ENCODE data around the gene ERBB4.

ERBB4 gene

DNA sequence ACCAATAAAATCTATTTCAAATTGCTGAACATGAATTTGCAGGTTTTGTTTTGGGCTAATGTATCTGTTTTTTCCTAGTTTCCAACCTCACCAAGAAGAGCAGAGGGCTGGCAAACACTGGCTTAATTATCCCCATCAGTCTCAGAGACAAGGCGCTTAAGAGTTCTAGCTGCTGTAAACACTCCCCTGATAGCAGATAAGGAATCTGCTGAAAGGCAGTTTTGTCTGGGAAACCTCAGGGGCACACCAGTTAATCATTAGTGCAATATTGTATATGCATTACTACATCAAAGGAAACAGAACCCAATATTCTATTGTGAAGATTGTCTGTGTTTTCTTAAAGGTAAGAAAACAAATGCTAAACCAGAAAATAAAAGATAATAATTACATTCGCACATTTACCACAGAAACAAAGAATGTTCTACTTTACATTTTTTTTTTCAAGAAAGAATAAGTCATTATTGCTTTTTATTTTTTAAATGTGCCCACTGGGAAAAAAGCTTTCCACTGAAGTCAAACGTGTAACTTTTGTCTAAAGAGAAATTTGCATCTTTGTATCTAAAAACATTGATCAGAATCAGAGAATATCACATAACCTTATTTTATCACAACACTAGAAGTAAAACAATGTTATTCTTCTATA lies 179.1 kb downstream of the ERBB4 start:
- no peak for DNase-seq

DNA sequence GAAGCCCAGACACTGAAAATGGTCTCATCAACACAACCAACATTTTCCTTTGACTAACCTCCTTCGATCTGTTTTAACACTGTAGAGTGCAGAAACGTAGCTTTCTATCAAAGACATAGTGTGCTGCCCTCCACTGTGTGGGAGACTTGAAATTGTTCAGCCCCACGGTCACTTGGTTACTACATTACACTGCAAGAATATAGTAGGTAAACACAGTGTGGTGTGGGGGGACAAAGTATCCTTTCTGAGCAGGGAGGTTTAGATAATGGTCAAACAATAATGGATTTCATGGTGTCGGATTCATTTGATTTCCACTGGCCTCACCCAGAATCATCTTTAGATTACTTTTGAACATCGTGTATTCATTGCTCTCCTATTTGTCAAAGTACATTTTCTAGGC lies 181.0 kb downstream of the ERBB4 start:
- no peak for DNase-seq

- no peak for DNase-seq
Measured at GRCh38 chr2:212354382-212354781, 184.2 kb downstream of the ERBB4 start.

DNA sequence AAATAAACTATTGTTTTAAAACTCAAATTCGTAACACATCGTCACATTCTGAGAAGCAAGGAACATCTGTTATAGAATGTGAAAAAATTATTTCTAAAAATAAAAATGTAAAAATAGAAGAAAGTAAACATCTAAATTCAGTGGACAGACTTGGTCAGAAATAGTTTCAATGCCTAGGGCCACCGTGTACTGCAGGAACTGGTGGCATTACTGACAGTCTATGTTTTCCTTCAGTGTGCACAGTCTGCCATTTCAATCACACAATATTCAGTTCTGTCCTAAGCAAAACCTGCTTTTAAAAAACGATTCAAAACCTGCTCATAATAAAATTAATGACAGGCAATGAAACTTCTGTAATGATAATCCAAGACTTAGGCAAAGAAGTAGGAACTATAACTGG lies 190.1 kb downstream of the ERBB4 start:
- no peak for DNase-seq

GRCh38 chr2:212346865-212347264 lies 191.7 kb downstream of the ERBB4 start:
- DNase-seq: no peak

DNA sequence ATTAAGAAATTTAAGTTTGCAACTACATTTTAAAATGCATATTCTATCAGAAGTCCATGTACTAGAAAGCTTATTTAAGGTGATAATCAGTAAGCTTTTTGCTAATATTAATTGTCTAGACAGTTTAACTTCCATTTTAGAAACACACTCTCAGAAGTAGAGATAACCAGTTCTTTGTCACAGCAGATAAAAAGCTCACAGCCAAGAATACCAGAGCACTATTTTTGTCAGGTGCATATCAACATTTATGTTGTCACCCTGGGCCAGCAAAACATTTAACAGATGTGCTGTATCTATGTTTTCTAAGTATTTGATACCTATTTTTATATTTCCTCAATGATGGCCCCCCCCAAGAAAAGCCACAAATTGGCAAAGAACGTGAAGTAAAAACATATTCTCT lies 192.6 kb downstream of the ERBB4 start:
- no peak for DNase-seq

- no peak for DNase-seq
Measured at GRCh38 chr2:212344131-212344530, 194.5 kb downstream of the ERBB4 start.

DNA sequence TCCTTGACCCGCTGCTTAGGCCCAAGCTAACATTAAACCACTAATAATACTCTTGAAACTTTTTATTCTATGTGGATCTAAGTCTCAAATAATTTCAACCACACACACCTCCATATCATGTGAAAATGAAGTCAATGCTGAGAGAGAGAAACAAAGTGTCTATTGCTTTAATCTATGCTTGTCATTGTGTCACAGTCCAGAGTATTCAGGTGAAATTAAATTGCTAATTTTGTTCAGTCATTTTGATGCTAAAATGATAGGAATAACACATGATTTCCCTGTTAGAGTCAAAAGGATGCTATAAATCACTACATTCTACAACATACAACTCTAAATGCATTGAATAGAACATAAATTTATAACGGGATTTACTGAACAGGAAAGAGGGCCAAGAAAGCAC lies 195.4 kb downstream of the ERBB4 start:
- no peak for DNase-seq

DNA sequence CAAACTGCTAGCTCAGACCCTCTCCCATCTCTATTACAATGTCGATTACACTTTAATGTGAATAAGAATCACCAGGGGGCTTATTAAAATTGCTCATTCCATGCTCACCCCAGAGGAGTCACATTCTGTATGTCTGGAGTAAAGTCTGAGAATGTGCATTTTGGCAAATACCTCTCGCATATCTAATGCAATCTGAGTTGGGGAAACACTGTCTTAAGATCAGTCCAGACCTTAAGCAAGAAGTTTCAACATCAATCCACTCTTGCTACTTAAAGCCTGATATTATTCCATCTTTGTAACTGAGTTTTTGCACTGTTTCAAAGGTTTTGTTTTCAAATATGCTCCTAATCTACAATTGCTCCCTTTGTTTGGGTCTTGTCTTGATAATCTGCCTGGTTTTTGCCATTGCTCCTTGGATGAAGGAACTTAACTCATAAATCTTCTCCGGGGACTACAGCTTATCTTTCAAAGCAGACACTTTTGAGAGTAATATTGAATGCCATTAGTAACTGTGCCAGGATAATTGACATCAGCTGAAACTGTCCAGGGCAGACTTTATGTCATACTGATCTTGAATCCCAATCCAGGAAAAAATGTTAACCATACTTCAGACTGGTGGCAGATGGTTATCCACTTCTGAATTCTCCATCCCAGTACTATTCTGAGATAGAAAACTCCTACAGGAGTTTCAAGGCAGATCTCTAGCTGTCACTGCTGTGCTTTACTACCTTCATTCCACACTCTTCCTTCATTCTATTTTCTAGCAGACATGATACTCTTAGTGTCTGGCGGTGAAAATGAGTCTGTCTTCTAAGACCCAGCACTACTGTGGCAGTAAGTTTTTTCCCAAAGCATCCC lies 200.9 kb downstream of the ERBB4 start:
- DNase-seq: no peak

DNA sequence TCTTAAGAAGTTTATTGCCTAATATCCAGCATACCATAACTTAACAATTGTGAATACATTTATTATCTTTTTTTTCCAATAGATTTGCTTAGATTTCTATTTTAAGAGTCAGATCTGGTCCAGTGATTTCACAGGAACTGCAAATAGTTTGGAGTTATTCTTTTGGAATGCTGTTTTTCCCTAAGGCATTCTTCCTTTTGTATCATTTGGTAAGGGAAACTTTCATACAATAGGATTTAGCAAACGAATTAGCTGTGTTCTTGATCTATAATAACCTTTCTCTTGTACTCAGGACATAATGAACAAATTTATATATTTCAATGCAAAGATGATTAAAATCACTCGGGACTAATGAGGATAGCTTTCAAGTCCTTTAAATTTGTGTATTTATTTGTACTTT lies 201.6 kb downstream of the ERBB4 start:
- no peak for DNase-seq

DNA sequence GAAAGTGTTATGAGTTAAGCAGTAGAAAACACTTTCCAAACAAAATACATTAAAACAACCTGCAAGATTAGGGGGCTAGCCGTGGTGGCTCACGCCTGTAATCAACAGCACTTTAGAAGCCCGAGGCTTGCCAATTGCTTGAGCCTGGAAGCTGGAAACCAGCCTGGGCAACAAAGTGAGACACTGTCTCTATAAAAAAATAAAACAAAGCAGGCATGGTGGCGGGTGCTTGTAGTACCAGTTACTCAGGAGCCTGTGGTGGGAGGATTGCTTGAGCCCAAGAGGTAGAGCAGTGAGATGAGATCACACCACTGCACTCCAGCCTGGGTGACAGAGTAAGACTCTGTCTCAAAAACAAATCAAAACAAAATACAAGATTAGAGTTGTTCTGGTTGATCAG lies 208.3 kb downstream of the ERBB4 start:
- DNase-seq: no peak

DNA sequence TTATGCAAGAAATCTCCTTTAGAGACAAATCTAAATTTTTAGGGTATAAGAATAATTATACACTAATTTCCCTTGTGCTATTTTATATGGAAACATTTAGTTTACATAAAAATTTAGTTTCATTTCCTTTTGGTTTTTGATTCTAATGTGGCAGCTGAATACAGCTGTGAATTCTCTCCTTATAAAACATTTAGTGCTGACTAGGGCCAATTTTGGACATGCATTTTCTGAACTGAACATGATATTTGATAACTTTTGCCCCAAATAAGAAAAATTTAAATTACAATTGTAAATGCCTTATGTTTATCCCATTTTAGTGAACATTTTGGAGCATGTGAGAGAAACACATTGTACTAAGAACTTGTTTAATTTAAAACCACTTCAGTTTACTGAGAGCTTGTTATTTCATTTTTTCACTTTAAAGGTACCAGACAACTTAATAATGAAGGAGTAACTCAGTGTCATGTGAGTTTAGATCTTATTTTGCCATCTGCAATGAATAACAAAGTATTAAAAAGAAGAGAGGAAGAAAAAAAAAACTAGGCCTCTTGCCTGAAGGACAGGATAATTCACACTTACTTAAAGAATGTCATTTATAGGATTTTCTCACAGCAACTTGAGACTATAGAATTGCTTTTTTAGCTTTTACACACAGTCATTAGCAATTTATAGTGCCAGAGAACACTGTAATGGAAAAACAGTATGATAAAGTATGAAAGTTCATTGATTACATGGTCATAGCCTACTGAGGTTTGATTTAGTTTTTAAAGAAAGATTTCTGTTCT lies 209.7 kb downstream of the ERBB4 start:
- no peak for DNase-seq

GRCh38 chr2:212328136-212328535 lies 210.5 kb downstream of the ERBB4 start:
- DNase-seq: no peak

- DNase-seq: no peak
Measured at GRCh38 chr2:212327171-212327809, 211.3 kb downstream of the ERBB4 start.

GRCh38 chr2:212318636-212319035 lies 220.0 kb downstream of the ERBB4 start:
- DNase-seq: no peak

- no peak for DNase-seq
Measured at GRCh38 chr2:212314680-212315079, 223.9 kb downstream of the ERBB4 start.

DNA sequence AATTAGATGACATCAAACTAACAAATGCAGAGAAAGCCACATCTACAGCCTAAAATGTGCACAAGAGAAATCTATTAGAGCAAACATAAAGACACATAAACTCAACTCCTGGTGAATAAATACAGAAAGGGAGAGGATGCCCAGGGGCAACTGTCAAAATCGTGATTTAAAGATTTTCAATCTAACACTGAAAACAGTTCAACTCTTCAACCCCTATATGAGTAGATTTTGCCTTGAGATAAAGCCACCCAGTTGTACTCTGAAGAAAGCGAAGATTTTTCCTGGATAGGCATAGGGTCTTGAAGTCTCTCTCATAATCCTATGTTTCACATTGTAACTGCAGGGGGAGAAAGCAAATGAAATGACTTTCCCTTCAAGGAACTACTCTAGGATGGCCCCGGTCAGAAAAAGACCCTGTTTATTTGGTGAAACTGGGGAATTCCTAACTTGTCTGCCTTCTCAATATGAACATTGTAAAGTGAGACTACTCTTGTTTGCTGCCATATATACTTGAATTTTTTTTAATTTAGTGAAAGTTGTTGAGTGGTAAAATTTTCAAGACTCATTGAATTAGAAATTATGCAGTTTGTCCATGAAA lies 226.7 kb downstream of the ERBB4 start:
- no peak for DNase-seq

GRCh38 chr2:212299943-212300342 lies 238.7 kb downstream of the ERBB4 start:
- DNase-seq: no peak

DNA sequence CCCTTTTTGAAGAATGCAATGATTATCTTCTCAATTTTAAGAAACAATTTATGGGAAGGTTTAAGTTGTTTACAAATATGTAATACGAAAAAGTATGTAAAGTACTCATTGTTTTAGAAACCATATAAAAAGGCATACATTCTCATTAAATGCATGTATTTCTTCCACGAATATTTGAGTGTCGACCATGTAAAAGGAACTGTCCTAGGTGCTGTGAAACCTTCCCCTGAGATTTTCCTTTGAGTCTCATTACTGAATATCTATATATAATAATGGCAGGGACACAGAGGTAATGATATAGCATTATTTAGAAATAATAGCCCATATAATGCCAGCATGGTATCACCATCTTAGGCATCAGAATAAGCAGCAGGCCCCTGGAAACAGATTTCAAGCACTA lies 239.3 kb downstream of the ERBB4 start:
- DNase-seq: no peak

- DNase-seq: no peak
Measured at GRCh38 chr2:212295571-212295970, 243.0 kb downstream of the ERBB4 start.

DNA sequence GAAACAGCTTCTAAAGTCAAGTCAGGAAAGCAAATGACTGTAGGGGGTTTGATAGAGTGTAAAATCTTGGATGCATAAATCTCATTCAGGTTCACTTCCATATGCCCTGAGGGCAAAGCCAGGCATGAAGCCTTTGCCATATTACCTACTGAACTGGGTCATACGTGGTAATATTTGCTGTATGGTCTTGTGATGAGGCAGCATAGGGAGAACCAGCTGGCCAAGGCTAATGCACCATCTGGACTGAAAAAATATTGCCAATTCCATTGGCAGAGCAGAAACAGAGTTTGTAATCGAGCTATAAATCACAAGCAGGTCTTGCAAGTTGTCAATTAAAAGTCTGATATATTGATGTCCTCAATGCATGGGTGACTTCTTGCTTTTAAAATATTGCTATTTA lies 243.8 kb downstream of the ERBB4 start:
- DNase-seq: no peak

GRCh38 chr2:212289301-212289700 lies 249.3 kb downstream of the ERBB4 start:
- no peak for DNase-seq

DNA sequence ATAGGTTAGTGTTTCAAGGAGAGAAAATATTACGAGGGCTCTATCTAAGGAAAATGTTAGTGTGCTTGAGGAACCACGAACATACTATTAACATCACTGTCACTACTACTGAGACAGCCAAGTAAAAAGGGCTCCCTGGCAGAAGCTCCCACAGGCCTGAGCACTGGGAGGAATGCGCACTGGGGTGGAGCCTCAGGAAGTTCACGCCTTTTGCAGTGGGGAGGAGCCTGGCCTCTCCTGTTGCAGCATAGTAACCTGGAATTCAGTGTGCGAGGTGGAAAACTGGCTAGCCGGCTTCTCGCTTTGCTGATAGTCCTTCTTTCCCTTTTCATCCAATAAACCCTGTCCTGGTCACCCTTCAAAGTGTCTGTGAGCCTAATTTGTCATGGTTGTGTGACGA lies 250.3 kb downstream of the ERBB4 start:
- no peak for DNase-seq

Data from activated CD4-positive, alpha-beta T cell treated with anti-CD3 and anti-CD28 coated beads, Interleukin-2, amount 50 U/mL, for 4 hours (primary cell).